Mesendoderm (in vitro differentiated cells): ENCODE data around the gene IGSF10.
A peak's percentile ranks its signal among the peaks of the same experiment; 100 is the strongest.

Experiments used
- DNase-seq: peaks from one replicate; pipeline ENCODE4 v3.0.0; 2013
- H2AK5ac ChIP-seq: 2 replicates; pipeline ENCODE4 v1.6.1; 2013; ENCODE audit warnings: low read length, inconsistent platforms
- H2BK120ac ChIP-seq: 2 replicates; pipeline ENCODE4 v1.6.1; 2013; ENCODE audit warnings: low read depth, mild to moderate bottlenecking, low read length, moderate library complexity, mixed read lengths
- H2BK15ac ChIP-seq: replicated peaks from 2 replicates; pipeline ENCODE4 v1.6.1; 2013; ENCODE audit warnings: low read depth, mild to moderate bottlenecking, moderate library complexity
- H2BK5ac ChIP-seq: 2 replicates; pipeline ENCODE4 v1.6.1; 2013; ENCODE audit warnings: low read length, inconsistent platforms
- H3K18ac ChIP-seq: 2 replicates; pipeline ENCODE4 v1.6.1; 2013; ENCODE audit warnings: mild to moderate bottlenecking, low read length, mixed read lengths
- H3K23ac ChIP-seq: one replicate; pipeline ENCODE4 v1.6.1; 2013; ENCODE audit warnings: low read length
- H3K27ac ChIP-seq: 2 replicates; pipeline ENCODE4 v1.5.1; 2013; ENCODE audit warnings: low read depth, mild to moderate bottlenecking, inconsistent platforms, low read length, moderate library complexity
- H3K27me3 ChIP-seq: 2 replicates; pipeline ENCODE4 v1.6.1; 2013; ENCODE audit warnings: low read length, control low read depth, mild to moderate bottlenecking, inconsistent platforms; ENCODE audit not compliant: insufficient read depth, poor library complexity
- H3K36me3 ChIP-seq: 2 replicates; pipeline ENCODE4 v1.6.1; 2013; ENCODE audit warnings: low read length, inconsistent platforms; ENCODE audit not compliant: control insufficient read depth, insufficient read depth
- H3K4ac ChIP-seq: one replicate; pipeline ENCODE4 v1.6.1; 2013; ENCODE audit warnings: low read depth, mild to moderate bottlenecking, low read length, moderate library complexity
- H3K4me1 ChIP-seq: 2 replicates; pipeline ENCODE4 v1.6.1; 2013; ENCODE audit warnings: low read depth, low read length, inconsistent platforms; ENCODE audit not compliant: control insufficient read depth
- H3K4me2 ChIP-seq: 2 replicates; pipeline ENCODE4 v1.6.1; 2013; ENCODE audit warnings: low read length
- H3K4me3 ChIP-seq: 2 replicates; pipeline ENCODE4 v1.5.1; 2013; ENCODE audit warnings: mild to moderate bottlenecking, low read length
- H3K56ac ChIP-seq: one replicate; pipeline ENCODE4 v1.6.1; 2013; ENCODE audit warnings: low read length
- H3K79me1 ChIP-seq: 2 replicates; pipeline ENCODE4 v1.6.1; 2013; ENCODE audit warnings: low read length, inconsistent platforms
- H3K79me2 ChIP-seq: 2 replicates; pipeline ENCODE4 v1.6.1; 2013; ENCODE audit warnings: mild to moderate bottlenecking, low read length; ENCODE audit not compliant: control insufficient read depth, insufficient read depth
- H3K9ac ChIP-seq: 2 replicates; pipeline ENCODE4 v1.6.1; 2013; ENCODE audit warnings: low read length, inconsistent platforms
- H4K5ac ChIP-seq: one replicate; pipeline ENCODE4 v1.6.1; 2013; ENCODE audit warnings: low read length
- H4K8ac ChIP-seq: one replicate; pipeline ENCODE4 v1.6.1; 2013; ENCODE audit warnings: low read depth, mild to moderate bottlenecking, control low read depth, low read length, moderate library complexity
- WGBS: extraction: QIAGEN DNeasy Blood & Tissue Kit; methylation state at CpG from one replicate; pipeline ENCODE4 v1.1.7; 2013; ENCODE audit warnings: low lambda C conversion rate, missing lambda C conversion rate; ENCODE audit not compliant: insufficient coverage; ENCODE audit errors: extremely low coverage; 5-methylcytosine and 5-hydroxymethylcytosine counted together

Gene IGSF10

GRCh38 chr3:151476344-151477018, 15.6 kb upstream of the IGSF10 start:
- no peaks in the 10 kb centered on the region for H3K27me3 ChIP-seq

GRCh38 chr3:151468284-151468917, 7.5 kb upstream of the IGSF10 start:
- no peak overlapping the region for H3K4me2 ChIP-seq
- H2BK120ac ChIP-seq: no peak overlapping the region
- no peaks in the 10 kb centered on the region for H3K79me1 ChIP-seq
- no peak overlapping the region for H4K8ac ChIP-seq
- no peaks in the 10 kb centered on the region for H3K27me3 ChIP-seq
- no peak overlapping the region for H4K5ac ChIP-seq
- no peak overlapping the region for H3K56ac ChIP-seq
- H3K36me3 ChIP-seq: no peaks in the 10 kb centered on the region
- H3K4me1 ChIP-seq: no peaks in the 10 kb centered on the region
- H3K4ac ChIP-seq: no peak overlapping the region
- no peaks in the 10 kb centered on the region for H3K79me2 ChIP-seq
- peak; percentile 83 for DNase-seq
- no CpG with 5 or more reads among the region's 9 CpGs for WGBS
- H3K18ac ChIP-seq: no peak overlapping the region
- no peak overlapping the region for H3K27ac ChIP-seq
- no peak overlapping the region for H3K4me3 ChIP-seq
- H2BK15ac ChIP-seq: no peak overlapping the region
- no peak overlapping the region for H2AK5ac ChIP-seq
- no peak overlapping the region for H3K23ac ChIP-seq
- H3K9ac ChIP-seq: no peak overlapping the region
- no peak overlapping the region for H2BK5ac ChIP-seq

More at GRCh38 chr3:151476344-151477018, 15.6 kb upstream of the IGSF10 start:
- peaks cover 3% of the 10 kb centered on the region for H3K4me1 ChIP-seq
- WGBS: no CpG with 5 or more reads among the region's 7 CpGs
- no peaks in the 10 kb centered on the region for H3K79me2 ChIP-seq
- no peak overlapping the region for H3K4me2 ChIP-seq
- no peak overlapping the region for H2BK120ac ChIP-seq
- H4K8ac ChIP-seq: no peak overlapping the region
- H3K27ac ChIP-seq: no peak overlapping the region
- H4K5ac ChIP-seq: no peak overlapping the region
- H3K4ac ChIP-seq: no peak overlapping the region
- no peak overlapping the region for H2BK15ac ChIP-seq
- H3K4me3 ChIP-seq: no peak overlapping the region
- no peak overlapping the region for H2BK5ac ChIP-seq
- H3K9ac ChIP-seq: no peak overlapping the region
- peak overlapping the region; percentile 6 for H3K56ac ChIP-seq
- no peak overlapping the region for H3K18ac ChIP-seq
- no peaks in the 10 kb centered on the region for H3K36me3 ChIP-seq
- no peak overlapping the region for H2AK5ac ChIP-seq
- H3K23ac ChIP-seq: no peak overlapping the region
- peak; percentile 70 for DNase-seq
- H3K79me1 ChIP-seq: no peaks in the 10 kb centered on the region

- Histone ChIP-seq H4K8ac (no peak overlapping the region), H3K36me3 (no peaks in the 10 kb centered on the region), H2AK5ac (no peak overlapping the region), H3K79me2 (no peaks in the 10 kb centered on the region), H2BK5ac (no peak overlapping the region), H4K5ac (no peak overlapping the region), H2BK15ac (no peak overlapping the region), H3K9ac (no peak overlapping the region), H3K56ac (no peak overlapping the region), H3K4me1 (no peaks in the 10 kb centered on the region), H3K4me2 (no peak overlapping the region), H2BK120ac (no peak overlapping the region), H3K27me3 (no peaks in the 10 kb centered on the region), H3K4ac (no peak overlapping the region), H3K4me3 (no peak overlapping the region), H3K79me1 (no peaks in the 10 kb centered on the region), H3K23ac (no peak overlapping the region), H3K27ac (no peak overlapping the region), H3K18ac (no peak overlapping the region)
- no CpG with 5 or more reads among the region's 1 CpG for WGBS
- no peak for DNase-seq
Measured at GRCh38 chr3:151467069-151467468, 6.2 kb upstream of the IGSF10 start.

GRCh38 chr3:151462991-151463390, 2.1 kb upstream of the IGSF10 start:
- WGBS: no CpG with 5 or more reads among the region's 1 CpG
- no peak overlapping the region for H3K9ac ChIP-seq
- DNase-seq: no peak
- no peaks in the 10 kb centered on the region for H3K79me1 ChIP-seq
- no peak overlapping the region for H2BK15ac ChIP-seq
- H2BK5ac ChIP-seq: no peak overlapping the region
- H3K27me3 ChIP-seq: no peaks in the 10 kb centered on the region
- H4K5ac ChIP-seq: no peak overlapping the region
- no peak overlapping the region for H3K23ac ChIP-seq
- no peaks in the 10 kb centered on the region for H3K36me3 ChIP-seq
- H2AK5ac ChIP-seq: no peak overlapping the region
- no peaks in the 10 kb centered on the region for H3K4me1 ChIP-seq
- no peak overlapping the region for H3K4ac ChIP-seq
- H3K79me2 ChIP-seq: no peaks in the 10 kb centered on the region
- no peak overlapping the region for H2BK120ac ChIP-seq
- no peak overlapping the region for H3K27ac ChIP-seq
- no peak overlapping the region for H3K18ac ChIP-seq
- H3K4me3 ChIP-seq: no peak overlapping the region
- no peak overlapping the region for H4K8ac ChIP-seq
- no peak overlapping the region for H3K56ac ChIP-seq
- H3K4me2 ChIP-seq: no peak overlapping the region

GRCh38 chr3:151462278-151462780, 1.5 kb upstream of the IGSF10 start:
- Histone ChIP-seq H3K79me1 (no peaks in the 10 kb centered on the region), H3K56ac (no peak overlapping the region), H3K27me3 (no peaks in the 10 kb centered on the region), H3K4me2 (no peak overlapping the region), H3K79me2 (no peaks in the 10 kb centered on the region), H3K4me3 (no peak overlapping the region), H4K5ac (no peak overlapping the region), H3K27ac (no peak overlapping the region), H2BK120ac (no peak overlapping the region), H3K23ac (no peak overlapping the region), H4K8ac (no peak overlapping the region), H3K18ac (no peak overlapping the region), H3K4me1 (no peaks in the 10 kb centered on the region), H3K36me3 (no peaks in the 10 kb centered on the region), H2BK5ac (no peak overlapping the region), H3K9ac (no peak overlapping the region), H2BK15ac (no peak overlapping the region), H2AK5ac (no peak overlapping the region), H3K4ac (no peak overlapping the region)
- DNase-seq: no peak
- WGBS: no CpG with 5 or more reads among the region's 6 CpGs
